HG02642 (cell line): ENCODE measurements around the gene NCKIPSD.

Experiments
- ATAC-seq: cut with Tn5 transposase; IDR thresholded peaks from one replicate; pipeline ENCODE4 v1.9.1; 2021; ENCODE audit warnings: mild to moderate bottlenecking; ENCODE audit not compliant: unreplicated experiment, poor library complexity

The NCKIPSD gene

DNA sequence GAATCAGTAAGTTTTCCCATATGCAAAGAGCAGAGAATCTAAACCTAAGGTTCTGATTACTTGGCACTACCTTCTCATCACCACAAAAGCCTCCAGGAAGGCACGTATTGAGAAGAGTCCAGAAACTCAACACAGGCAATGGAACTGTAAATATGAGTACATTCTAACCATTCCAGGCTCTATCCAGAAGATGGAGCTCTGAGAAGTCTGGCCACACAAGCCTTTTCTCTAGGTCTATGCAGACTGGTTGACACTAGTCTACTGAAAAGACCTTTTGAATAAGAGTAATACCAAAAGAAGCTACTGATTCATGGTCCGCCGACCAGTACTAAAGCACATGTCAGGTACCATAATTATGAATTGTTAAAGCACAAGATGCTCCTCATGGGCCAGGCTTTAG is 12.2 kb upstream of the NCKIPSD start:
- ATAC-seq = no peak

DNA sequence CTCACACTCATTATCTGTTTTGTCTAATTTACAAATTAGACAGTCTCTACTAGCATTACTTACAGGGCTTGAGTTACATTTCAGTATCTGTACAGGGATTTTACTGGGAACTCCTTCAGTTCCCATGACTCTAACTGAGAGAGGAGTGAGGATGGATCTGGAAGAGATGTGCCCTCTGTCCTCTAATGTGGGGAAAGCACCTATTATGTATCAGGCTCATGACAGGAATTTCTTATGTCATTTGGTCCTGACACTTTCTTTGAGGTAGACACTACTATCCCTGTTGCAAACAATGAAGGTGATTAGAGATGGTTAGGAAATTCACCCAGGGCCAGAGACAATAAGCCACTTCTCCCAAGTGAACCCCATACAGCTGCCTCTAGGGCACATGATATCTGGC is 10.9 kb upstream of the NCKIPSD start:
- no peak for ATAC-seq

DNA sequence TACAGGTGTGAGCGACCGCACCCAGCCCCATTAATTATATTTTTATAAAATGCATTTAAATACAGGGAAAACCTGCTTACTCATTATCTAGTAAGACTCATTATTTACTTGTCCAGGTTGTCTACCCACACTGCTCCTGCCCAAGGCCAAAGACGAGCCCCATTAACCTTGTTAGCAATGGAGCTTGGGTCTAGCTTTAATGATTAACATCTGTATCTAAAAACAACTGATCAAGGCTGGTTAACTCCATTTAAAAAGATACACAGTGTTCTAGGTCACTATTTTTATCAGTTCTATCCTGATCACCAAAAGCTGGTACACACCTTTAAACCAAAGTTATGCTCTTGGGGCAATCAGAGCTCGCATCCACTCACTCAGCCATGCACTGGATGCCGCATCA is 10.4 kb upstream of the NCKIPSD start:
- ATAC-seq = no peak

DNA sequence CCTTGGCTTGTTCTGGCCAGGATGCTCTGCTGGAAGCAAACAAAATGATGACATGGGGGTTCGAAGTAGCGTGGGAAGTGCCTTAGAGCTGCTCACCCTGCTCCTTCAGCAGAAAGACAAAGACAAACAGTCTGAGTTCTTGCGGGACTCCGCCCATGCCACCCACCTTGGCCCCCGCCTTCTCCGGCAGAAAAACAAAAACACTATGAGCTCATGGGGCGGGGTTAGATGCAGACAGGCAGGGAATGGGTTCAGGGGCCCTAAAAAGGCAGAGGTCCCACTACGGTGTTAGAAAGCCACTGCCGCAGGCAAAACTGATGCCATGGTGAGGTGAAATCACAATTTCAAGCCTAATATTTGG is 9.7 kb upstream of the NCKIPSD start:
- no peak for ATAC-seq

DNA sequence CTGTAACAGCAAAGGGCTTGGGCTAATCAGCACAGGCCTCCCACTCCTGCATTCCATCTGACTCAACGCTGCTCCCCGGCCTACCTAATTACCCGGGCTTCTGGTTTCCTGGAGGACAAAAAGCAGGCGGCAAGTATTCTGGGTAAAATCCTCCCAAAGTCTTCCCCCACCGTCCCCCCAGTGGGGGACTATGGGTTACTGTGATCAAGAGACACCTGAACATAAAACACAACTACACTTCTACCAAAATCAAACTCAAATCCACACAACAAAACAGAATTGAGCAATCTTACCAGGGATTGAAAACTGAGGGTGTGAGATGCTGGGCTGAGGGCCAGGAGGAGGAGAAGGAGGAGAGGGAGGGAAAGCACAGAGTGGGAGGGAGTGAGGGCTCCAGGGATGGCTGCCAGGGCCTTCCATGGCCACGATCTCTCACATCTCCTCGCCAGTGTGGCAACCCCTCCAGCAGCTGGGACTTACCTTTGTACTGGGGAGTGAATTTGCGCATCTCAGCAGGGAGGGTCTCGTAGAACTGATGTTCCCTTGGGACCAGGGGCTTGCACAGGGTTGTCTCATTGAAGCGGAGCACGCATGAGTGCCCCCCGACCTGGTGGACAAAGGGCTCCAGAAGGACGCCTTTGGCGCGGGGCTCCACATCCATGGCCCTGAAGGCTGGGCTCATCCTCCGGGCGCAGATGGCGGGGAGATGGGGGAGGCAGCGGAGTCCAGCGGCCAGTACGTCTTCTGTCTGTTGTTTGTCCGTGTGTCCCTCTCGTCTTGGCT is 9.1 kb upstream of the NCKIPSD start:
- ATAC-seq = no peak

DNA sequence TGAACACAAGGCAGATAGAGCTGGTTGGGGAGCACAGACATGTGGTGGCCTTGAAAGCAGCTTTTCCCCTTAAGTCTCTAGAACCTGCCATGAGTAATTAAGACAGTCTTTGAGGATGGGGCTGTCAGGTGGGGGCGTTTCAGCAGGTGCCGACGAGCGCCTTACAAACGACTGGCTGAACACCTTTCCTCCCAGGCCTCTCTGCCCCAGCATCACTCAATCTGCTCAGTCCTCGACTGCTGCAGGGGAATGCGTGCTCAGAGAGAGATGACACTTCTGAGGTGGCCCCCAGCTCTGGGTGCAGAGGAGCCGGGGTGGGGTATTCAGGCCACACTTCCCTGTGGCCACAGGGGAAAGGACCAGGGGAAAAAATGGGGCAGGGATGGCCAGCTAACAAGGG is 8.1 kb upstream of the NCKIPSD start:
- no peak for ATAC-seq

DNA sequence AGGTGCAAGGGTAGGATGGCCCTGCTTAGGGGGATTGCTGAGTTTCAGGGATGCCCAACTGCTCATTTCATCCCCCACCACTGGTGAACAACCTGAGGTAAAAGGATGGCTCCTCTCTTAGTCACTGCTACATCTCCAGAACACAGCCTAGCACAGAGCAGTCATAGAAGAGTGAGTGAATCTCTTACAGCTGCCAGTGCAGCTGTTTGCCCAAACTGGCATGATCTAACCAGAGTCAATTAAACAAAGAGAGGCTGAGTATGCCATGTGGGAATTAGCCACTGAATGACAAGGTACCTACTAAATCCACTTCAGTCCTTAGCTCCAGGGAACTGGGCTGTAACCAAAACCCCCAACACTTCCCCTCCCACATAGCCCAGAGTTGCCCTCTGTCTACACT is 6.8 kb upstream of the NCKIPSD start:
- ATAC-seq = no peak

DNA sequence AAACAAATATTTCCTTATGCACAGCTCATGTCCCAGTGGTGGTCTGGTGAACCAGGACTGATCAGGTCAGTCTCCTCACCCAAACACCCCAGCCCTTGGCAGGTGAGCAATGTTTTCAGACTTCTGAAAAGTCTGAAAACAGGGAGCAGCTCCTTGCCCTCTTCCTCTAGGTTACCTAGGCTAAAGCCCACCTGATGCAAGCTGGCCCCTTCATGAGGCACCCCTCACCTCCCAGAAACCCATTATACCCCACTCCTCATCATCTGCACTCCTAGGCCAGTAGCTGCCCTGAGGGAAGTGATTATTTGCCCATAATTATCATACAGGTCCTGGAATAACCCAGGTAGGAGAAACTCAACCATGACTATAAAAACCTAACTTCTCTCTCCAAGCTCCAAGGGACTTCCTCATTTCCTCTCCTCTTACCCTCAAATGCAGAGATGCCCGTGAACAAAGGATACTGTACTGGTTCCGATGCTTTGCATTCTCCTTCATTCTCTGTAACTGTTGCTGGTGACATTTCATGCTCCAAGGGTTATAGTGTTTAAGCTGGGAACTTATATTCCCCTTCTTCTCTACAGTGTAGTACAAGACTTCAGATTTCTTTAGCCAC is 5.2 kb upstream of the NCKIPSD start:
- ATAC-seq = no peak

DNA sequence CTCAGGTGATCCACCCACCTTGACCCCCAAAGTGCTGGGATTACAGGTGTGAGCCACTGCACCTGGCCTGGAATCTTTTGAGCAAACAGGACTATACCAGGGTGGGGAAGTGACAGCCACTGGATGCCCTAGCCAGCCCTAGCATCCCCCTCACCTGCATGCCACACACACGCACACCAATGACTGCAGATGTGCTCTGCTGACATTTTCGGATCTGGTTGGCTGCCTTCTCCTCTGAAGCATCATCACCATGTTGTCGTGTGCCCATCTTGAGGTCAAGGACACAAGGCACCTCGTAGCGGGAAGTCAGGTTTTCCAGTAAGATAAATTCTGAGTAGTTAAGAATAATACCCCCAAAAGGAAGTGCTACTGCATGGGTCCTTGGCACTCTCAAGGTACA is 3.7 kb upstream of the NCKIPSD start:
- no peak for ATAC-seq

DNA sequence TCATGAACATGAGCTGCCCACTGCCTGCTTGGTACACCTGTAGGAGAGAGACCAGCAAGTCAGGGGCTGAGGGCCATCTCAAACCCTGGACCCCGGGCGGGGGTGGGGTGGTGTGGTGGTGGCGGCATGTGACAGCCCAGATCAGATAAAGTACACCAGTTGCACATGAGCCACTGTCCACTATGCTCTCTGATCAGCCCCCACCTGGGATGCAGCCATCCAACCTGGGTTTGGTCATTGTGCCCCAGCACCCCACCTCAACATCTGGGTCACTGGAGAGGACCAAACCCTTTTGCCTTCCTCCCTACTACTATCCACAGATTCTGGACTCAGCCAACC is 3.0 kb upstream of the NCKIPSD start:
- no peak for ATAC-seq

DNA sequence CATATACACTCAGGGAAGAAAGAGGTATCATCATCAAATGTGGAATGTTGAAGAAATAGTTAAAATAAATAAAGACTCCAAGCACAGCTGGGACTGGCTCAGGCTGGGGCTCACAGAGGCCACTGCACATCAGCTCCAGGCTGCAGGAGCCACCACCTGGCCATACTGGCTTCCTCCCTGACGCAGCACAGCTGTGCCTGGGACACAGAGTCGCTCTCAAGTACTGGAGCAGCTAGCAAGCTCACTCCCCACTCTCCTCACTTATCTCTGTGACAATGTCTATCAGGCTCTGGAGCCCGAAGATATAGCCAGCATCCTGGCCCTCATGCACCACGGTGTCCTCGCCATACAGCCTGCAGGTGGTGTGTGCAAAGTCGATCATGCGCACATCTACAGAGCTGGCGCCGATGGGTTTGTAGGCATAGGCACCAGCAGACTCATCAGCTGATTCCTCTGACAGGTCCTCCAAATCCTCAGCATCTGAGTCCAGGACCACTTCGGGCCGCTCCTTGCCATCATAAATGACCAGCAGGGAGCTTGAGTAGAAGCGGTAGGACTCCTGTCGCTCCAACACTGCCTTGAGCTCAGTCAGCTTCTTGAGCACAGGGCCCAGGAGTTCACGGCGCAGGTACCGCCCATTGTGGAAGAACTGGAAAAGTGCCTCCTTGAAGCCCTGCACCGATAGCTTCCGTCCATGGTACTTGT is 2.5 kb upstream of the NCKIPSD start:
- no peak for ATAC-seq

DNA sequence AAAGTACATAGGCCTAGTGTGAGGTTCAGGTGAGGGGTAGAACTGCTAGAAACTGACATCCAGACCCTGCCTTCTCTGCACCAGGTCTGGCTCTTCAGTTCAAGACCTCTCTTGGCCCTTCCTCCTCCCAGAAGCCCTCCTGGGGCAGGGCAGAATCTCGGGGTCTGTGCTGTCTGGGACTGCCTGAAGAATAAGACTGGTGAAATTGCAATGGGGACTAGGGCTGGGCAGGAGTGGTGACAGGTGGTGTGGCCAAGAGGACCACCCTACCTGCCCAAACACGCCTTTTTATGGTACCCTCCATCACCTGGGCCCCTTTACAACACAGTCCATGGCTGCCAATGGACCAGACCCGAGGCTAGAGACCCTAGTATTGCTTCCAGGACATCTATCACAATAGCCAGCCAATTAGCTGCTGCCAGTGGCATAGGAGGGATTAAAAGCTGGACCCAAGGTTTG is 1.5 kb upstream of the NCKIPSD start:
- ATAC-seq = no peak

DNA sequence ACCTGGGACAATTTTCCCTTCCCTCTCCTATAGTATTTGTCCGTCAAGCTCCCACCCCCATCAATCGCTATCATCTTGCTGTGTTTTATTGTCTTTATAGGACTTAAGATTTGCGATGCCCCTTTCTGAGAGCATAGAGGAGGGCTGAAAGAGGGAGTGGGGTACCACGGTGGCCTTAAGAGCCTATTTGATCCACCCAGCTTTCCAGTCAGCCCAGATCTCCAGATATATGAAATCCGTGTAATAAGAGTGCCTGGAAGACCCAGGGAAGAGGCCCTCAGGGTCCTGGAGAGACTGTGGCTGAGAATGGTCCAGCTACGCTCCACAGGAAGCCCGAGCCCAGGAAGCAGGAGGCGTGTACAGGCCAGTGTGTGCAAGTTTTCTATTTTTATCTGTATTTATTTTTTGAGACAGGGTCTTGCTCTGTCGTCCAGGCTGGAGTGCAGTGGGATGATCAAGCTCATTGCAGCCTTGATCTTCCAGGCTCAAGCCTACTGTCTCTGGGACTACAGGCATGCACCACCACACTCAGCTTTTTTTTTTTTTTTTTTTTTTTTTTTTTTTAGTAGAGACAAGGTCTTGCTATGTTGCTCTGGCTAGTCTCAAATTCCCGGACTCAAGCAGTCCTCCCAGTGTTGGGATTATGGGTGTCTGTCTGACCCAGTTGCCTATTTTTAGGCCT is 964 bp upstream of the NCKIPSD start:
- ATAC-seq = no peak

DNA sequence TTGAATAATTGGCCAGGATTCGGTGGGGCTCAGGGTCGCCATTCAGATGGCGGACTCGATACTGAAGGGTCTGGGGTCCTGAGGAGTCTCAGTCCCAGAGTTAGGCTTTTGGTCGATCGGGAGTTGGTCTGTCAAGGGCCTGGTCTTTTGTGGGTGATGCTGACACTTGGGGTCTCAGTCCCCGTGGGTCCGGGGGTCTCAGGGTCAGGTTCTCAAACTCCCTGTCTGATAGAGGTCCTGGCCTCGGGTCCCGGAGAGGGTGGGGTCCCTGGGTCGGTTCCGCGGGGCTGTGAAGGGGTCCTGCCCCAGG is 467 bp downstream of the NCKIPSD start:
- no peak for ATAC-seq

DNA sequence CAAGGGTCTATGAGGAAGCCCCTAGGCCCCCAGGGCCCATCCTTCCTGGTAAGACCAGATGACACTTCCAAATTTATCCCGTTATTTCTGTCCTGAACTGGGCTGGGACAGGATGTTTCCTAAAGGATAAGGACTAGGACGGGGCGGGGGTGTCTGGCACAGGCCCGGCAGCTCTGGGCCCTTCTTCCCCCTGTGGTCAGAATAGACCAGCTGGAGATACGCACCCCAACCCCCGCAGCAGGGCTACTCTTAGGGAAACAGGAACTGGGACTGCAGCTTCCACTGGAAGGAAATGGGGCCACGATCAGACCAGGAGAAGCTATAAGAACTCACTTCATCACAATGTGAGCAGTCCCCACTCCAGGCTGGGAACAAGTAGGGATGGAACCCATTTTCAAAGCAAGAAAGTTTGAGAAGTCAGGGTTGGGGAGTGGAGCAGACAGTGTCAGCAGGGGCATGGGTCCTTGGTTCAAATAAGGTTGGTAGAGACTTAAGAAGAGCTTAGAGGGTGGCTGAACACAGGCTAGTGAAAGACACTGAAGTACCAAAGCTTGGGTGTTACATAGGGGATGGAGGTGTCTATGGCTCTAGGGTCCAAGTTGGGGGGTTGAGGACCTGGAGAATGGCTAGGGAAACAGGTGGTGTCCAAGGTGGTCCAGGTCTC is 1.1 kb downstream of the NCKIPSD start:
- no peak for ATAC-seq

DNA sequence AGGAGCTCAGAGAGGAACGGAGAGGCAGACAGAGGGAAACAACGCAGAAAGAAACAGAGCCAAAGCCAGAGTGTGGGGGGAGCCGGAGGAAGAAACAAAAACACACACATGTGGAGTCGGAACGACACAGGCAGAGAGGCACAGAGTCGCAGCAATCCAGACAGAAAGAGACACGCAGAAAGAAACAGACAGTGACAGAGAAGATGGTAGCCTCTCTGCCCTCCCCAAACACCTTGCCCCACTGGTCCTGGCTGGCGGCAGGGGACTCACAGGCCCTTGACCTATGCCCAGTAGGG is 1.7 kb downstream of the NCKIPSD start:
- no peak for ATAC-seq

DNA sequence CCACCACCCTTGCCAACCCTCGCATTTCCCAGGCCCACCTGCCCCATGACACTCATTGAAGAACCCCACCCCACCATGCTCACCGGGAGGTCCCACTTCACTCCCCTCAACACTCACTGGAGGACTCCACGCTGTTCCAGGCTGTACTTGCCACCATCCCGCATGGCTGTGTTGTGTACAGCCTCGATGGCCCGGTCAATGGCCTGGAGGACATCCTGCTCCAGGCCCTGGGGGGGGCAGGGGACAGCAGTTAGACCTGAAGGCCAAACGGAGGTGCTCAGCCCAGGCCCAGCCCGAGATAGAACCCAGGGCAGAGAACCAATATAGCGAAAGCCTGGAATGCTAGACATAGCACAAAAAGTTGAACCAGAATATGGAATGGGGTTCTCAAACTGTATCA is 2.9 kb downstream of the NCKIPSD start:
- ATAC-seq = no peak

DNA sequence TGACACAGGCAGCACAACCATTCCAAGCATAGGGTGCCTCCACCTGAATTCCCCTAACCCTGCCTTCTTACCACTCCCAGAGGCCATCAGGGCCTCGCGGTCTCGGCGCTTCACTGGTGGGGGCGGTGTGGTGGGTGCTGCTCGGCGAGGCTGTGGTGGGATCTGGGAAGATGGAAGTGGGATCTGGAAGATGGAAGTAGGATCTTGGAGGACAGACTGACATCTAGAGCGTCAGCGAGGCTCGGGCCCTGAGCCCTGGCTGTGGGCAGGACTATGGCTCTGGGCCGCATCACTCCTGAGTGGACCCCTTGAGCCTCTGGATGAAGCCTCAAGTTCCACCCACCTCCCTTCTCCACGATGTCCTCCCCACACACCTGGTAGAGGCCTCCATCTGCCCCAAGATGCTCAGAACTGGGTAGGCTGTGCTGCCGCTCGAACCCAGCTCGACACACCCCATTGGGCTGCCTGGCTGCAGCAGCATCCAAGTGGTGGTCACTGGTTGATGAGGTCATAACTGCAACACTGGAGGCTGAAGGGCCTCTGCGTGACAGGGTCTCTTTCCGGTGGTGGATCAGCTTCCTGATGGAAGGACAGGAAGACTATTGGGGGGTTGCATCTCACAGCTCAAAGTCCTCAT is 3.6 kb downstream of the NCKIPSD start:
- no peak for ATAC-seq

DNA sequence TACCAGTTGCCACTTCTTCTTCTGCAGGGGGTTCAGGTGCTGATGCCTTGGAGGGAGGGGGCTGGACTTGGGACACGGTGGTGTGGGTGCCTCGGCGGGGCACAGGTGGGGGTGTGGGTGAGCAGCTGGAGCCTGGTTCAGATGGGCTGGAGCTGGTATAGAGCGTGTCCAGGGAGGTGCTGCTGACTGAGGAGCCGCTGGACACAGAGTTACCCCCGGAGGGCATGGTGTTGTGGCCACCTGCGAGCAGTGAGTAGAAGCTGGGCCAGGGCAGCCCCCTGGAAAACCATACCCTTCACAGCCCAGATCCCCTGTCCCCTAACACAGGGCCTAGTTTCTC is 4.2 kb downstream of the NCKIPSD start:
- ATAC-seq = no peak

DNA sequence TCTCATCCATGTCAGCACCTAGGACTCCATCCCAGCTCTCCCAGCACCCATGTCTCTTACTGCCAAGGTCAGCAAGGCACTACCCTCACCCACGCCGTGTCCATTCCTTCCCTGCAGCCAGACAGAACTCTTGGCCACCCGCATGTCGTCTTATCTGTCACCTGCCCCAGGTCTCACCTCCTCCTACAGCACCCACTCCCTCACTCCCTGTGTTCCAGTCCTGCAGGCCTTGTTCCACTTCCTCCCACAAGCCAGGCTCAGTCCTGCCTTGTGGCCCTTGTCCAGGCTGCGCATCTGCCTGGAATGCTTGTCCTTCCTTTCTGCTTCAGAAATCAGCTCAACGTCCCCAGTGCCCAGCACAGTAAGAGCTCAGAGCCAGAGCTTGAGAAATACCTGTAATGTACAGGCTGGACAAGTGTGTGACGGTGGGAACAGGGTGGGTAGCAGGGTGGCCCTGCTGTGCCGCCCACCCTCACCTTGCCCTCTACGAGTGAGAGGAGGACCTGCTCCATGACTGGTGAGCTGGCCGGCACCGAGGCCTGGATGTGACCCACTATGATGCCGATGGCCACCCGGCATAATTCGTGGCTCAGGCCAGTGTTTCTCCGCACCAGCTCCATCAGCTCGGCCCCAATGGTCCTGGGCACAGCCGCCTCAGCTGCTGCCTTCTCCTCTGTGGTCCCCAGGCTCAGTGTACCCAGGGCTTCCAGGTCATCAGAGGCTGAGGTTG is 4.7 kb downstream of the NCKIPSD start:
- no peak for ATAC-seq
